ENCODE measurements around the gene CDC45.

CDC45 gene

GRCh38 chr22:19495562-19496323, 16.0 kb downstream of the CDC45 start:
- DNase-seq: peak in 1 of 2 experiments; percentile 3

GRCh38 chr22:19496324-19496630, 16.6 kb downstream of the CDC45 start:
- DNase-seq: no peak

- no peak for DNase-seq
Measured at GRCh38 chr22:19497245-19497644, 17.5 kb downstream of the CDC45 start.

- DNase-seq: no peak
Measured at GRCh38 chr22:19498154-19498865, 18.6 kb downstream of the CDC45 start.

- no peak for DNase-seq
Measured at GRCh38 chr22:19498866-19499190, 19.1 kb downstream of the CDC45 start.

GRCh38 chr22:19499236-19499879, 19.6 kb downstream of the CDC45 start:
- DNase-seq: no peak

- DNase-seq: no peak
Measured at GRCh38 chr22:19499880-19500242, 20.1 kb downstream of the CDC45 start.

- DNase-seq: no peak
Measured at GRCh38 chr22:19501897-19502447, 22.3 kb downstream of the CDC45 start.

- no peak for DNase-seq
Measured at GRCh38 chr22:19503367-19503766, 23.6 kb downstream of the CDC45 start.

- DNase-seq: peak in 1 of 2 experiments; percentile 31
Measured at GRCh38 chr22:19503869-19504268, 24.1 kb downstream of the CDC45 start.

GRCh38 chr22:19504900-19505734, 25.4 kb downstream of the CDC45 start:
- DNase-seq: no peak

- DNase-seq: no peak
Measured at GRCh38 chr22:19505735-19506126, 26.0 kb downstream of the CDC45 start.

- no peak for DNase-seq
Measured at GRCh38 chr22:19506212-19506611, 26.5 kb downstream of the CDC45 start.

GRCh38 chr22:19507534-19507861, 27.8 kb downstream of the CDC45 start:
- DNase-seq: no peak

GRCh38 chr22:19508024-19508776, 28.5 kb downstream of the CDC45 start:
- no peak for DNase-seq

- DNase-seq: no peak
Measured at GRCh38 chr22:19509191-19509590, 29.5 kb downstream of the CDC45 start.

GRCh38 chr22:19509923-19510322, 30.2 kb downstream of the CDC45 start:
- no peak for DNase-seq

GRCh38 chr22:19510919-19511341, 31.2 kb downstream of the CDC45 start:
- no peak for DNase-seq

- DNase-seq: no peak
Measured at GRCh38 chr22:19513823-19514222, 34.1 kb downstream of the CDC45 start.

GRCh38 chr22:19514831-19515565, 35.3 kb downstream of the CDC45 start:
- no peak for DNase-seq

- peak in 1 of 2 experiments; percentile 16 for DNase-seq
Measured at GRCh38 chr22:19515654-19516377, 36.1 kb downstream of the CDC45 start.
